GM18505 (cell line): Measurements from ENCODE around the gene SPAAR.

Experiments
- ATAC-seq: cut with Tn5 transposase; IDR thresholded peaks from one replicate; pipeline ENCODE4 v1.9.1; 2021; ENCODE audit not compliant: unreplicated experiment
- POLR2A ChIP-seq: IDR thresholded peaks from 4 replicates; pipeline ENCODE4 v1.6.1; 2011; ENCODE audit warnings: borderline replicate concordance; ENCODE audit not compliant: insufficient read depth, insufficient read length; ENCODE audit errors: extremely low read depth

SPAAR gene

GRCh38 chr9:35939679-35940250 lies 30.5 kb downstream of the SPAAR start:
- no peak for TF ChIP-seq POLR2A

GRCh38 chr9:35940458-35941407 lies 31.4 kb downstream of the SPAAR start:
- ATAC-seq: no peak
- no peak for TF ChIP-seq POLR2A

More at GRCh38 chr9:35939679-35940250, 30.5 kb downstream of the SPAAR start:
- no peak for ATAC-seq

- no peak for TF ChIP-seq POLR2A
Observed at GRCh38 chr9:35942286-35942685, 33.0 kb downstream of the SPAAR start.

GRCh38 chr9:35944173-35944572 lies 34.9 kb downstream of the SPAAR start:
- TF ChIP-seq POLR2A: no peak
- ATAC-seq: no peak

More at GRCh38 chr9:35942286-35942685, 33.0 kb downstream of the SPAAR start:
- ATAC-seq: no peak

- no peak for ATAC-seq
- no peak for TF ChIP-seq POLR2A
Observed at GRCh38 chr9:35944841-35945240, 35.6 kb downstream of the SPAAR start.

GRCh38 chr9:35945341-35946018 lies 36.2 kb downstream of the SPAAR start:
- ATAC-seq: no peak
- no peak for TF ChIP-seq POLR2A

GRCh38 chr9:35948451-35948850 lies 39.2 kb downstream of the SPAAR start:
- no peak for ATAC-seq
- TF ChIP-seq POLR2A: no peak

- ATAC-seq: no peak
Observed at GRCh38 chr9:35948901-35949318, 39.6 kb downstream of the SPAAR start.

GRCh38 chr9:35951736-35952135 lies 42.4 kb downstream of the SPAAR start:
- no peak for ATAC-seq
- TF ChIP-seq POLR2A: no peak

More at GRCh38 chr9:35948901-35949318, 39.6 kb downstream of the SPAAR start:
- TF ChIP-seq POLR2A: no peak

GRCh38 chr9:35952526-35953191 lies 43.4 kb downstream of the SPAAR start:
- ATAC-seq: no peak
- TF ChIP-seq POLR2A: no peak

- no peak for TF ChIP-seq POLR2A
- ATAC-seq: no peak
Observed at GRCh38 chr9:35954942-35955546, 45.8 kb downstream of the SPAAR start.

GRCh38 chr9:35956651-35957050 lies 47.4 kb downstream of the SPAAR start:
- TF ChIP-seq POLR2A: no peak
- ATAC-seq: no peak
